ENCODE results near the gene ACER2.
"Not testable (repeated sequence)": the region's sequence is repeated elsewhere in the genome, so short reads cannot be mapped to it uniquely, and the experiment has no call there.

The ACER2 gene

DNA sequence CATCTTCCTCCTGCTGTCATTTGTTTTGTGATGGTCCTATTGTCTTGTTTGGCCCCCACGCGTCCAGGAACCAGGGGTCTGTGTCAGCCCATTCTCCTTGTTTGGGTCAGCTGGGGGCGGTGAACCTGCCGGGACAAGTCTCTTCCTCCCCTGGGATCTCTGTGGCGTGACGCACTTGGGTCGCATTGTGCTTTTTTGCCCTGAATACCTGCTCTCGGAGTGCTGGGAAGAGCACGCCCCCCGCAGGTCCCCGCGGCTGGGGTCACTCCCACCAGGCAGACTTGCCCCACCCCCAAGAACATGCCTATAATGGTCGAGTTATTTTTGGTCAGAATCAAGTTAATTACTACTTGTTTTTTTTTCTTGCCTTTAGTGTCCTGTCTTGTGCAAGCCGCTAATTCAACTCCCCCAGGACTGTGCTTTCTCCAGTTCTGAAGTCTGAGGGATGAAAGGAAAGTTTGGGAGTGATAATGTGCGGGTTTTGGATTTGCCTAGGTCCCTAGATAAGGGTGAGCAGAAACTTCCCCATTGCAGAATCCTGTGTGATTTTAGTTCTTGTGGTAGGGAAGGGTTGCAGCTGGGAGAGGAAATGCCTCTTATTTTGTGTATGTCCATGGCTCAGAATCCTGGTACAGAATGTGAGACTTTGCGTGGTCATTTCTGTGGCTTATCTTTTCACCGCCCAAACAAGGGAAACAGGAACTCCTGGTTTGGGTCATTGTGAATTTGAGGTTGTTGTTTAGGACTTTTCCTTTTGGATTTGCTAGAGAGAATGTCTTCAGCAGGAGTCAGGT is 789 bp downstream of the ACER2 start:
- peak in 1 of 2 experiments; percentile 59 for DNase-seq

DNA sequence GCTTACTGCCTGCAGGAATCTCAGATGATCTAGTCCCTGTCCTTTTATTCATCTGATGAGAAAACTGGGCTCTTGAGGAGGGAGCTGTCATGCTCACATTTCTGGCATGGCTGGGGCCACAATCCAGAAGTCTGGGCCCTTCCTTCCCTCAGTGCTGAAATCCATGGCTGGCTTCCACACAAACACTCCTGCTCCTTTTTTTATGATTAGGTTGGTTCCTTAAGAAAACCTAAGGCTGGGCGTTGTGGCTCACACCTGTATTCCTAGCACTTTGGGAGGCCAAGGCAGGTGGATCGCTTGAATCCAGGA is 1.3 kb downstream of the ACER2 start:
- DNase-seq = no peak

DNA sequence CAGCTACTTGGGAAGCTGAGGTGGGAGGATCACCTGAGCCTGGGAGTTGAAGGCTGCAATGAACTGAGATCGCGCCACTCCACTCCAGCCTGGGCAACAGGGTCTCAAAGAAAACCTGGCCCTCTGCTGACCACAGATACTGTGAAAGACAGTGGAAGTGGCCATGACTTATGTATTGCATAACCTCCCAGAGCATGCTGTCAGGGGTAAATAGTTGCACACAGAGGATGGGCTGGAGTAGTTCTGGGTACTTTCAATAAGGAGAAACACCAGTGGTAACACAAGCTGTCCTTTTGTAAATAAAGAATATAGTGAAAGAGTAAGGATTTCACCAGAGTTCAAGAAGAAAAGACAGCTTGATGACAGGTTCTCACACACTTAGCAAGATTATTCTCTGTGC is 1.8 kb downstream of the ACER2 start:
- no peak for DNase-seq

DNA sequence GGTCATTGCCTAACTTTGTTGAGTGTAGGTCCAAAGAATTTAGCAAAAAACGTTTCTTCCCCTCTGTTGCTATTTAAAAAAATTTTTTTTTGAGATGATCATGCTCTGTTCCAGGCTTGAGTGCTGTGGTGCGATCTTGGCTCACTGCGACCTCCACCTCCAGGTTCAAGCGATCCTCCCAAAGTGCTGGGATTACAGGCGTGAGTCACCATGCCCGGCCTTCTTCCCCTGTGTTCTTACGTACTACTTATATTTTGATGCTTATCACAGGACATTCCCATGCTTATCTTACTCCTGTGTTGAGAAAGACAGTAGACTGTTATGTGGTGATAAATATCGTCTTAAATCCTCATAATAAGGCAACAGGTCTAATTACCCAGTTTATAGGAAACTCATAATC is 2.5 kb downstream of the ACER2 start:
- no peak for DNase-seq

DNA sequence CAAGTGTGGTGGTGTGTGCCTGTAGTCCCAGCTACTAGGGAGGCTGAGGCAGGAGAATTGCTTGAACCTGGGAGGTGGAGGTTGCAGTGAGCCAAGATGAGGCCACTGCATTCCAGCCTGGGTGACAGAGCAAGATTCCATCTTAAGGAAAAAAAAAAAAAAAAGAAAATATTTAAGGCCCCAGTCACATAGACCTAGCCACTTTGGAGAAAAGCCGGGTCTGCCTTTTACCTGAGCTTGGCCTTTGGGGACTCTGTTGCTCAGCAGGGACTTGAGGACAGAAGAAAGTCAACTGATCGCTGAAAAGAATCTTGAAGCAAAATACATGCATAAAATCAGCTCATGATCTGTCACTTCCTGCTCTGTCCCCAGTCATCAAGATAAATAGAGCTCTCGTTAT is 4.6 kb downstream of the ACER2 start:
- DNase-seq = not testable (repeated sequence)

DNA sequence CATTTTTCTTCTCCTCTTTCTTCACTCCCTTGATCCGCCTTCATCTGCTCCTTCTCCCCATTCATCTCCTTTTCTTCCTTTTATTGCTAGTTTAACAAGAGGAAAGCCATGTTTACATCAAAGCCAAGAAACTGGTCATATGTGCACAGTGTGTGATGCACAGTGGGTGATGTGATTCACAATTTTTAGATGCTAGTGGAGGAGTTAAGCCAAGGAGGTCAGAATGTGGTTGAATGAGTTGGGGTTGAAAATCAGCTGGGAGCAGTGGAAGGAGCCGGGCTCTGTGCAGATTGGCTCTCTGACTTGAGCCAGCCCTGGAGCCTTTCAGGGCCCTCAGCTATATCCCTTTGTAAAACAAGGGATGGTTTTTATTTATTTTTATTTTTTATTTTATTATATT is 7.3 kb downstream of the ACER2 start:
- no peak for DNase-seq

DNA sequence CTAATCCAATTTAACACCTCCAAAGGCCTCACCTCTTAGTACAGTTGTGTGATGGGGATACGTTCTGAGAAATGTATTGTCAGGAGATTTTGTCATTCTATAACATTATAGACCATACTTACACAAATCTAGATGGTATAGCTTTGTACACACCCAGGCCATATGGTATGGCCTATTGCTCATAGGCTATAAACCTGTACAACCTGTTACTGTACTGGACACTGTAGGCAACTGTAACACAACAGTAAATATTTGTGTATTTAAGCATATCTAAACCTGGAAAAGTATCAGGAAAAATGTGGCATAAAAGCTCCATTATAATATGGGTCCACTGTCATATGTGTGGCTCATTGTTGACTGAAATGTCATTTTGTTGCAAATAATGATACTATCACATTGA is 12.1 kb downstream of the ACER2 start:
- DNase-seq = no peak

DNA sequence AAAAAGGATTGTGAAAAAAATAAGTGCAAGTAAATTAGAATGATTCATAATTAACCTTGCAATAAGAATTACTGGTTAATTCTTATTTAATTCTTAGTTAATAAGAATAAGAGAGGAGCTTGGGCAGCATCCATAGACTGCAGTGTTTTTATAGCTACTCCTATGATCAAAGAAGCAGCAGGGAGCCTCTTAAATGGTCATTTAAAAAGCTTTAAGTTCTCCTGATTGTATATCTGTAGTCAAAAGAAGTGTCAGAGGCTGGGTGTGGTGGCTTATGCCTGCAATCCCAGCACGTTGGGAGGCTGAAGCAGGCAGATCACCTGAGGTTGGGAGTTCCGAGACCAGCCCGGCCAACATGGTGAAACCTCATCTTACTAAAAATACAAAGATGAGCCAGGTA is 14.4 kb downstream of the ACER2 start:
- no peak for DNase-seq

DNA sequence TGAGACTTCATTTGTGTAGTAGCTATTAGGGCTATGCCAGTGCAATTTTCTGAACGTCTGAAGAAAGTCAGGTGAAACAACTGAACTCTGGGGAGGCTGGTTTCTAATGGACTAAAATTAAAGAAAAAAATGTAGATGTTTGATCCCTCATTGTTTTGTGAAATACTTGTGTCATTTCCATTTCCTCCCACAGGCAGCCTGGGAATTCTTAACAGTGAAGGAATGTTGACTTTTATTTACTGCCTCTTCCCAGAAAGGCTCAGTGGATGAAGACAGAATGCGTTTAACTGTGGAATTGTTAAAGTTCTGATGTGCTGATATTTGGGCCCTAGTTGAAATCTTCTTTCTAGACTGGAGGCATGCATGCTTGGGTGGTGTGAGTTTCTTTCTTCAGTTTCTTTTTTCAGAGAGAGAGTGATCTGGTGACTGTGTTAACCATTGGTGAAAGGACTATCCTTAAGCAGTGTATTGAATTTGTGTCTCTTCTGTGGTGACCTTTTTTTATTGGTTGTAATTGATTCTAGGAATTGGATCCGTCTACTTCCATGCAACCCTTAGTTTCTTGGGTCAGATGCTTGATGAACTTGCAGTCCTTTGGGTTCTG is 15.5 kb downstream of the ACER2 start:
- no peak for DNase-seq

DNA sequence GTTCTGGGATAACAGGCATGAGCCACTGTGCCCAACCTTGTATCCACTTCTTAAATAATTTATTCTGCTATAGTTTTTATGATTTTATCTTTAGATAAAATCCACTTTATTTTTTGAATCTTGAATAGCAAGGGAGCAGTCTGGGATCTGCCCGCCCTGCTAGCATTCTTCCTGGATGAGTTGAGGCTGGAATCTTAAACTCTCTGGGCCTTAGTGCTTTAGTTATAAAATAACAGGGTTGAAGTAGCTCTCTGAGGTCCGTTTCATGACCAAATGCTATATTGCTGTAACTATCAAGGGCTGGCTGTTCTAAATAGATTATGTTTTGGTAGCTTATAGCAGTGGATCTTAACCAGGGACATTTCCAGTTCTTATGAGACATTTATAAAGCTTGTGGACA is 20.8 kb downstream of the ACER2 start:
- no peak for DNase-seq

DNA sequence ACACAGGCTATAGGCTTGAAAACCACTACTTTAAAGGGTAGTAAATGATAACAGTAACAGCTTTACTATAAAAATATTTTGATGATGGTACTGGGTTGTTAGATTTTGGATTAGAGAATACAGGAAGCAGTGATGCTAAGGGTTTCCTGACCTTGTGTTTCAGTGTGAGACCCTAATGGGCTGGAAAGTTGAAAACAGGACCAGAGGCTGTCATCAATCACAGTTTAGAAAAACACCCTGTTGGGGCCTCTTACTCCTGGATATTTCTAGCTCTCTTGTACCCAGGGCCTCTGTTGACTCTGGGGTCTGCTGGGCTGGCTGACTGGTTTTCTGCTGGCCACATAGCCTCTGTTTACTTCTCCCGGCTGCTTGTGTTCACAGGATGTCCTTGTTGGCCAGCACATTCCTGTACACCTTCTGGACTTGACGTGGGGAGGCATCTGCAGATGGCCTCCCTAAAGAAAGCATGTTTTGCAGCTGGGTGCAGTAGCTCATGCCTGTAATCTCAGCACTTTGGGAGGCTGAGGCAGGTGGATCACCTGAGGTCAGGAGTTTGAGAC is 21.5 kb downstream of the ACER2 start:
- DNase-seq = no peak

DNA sequence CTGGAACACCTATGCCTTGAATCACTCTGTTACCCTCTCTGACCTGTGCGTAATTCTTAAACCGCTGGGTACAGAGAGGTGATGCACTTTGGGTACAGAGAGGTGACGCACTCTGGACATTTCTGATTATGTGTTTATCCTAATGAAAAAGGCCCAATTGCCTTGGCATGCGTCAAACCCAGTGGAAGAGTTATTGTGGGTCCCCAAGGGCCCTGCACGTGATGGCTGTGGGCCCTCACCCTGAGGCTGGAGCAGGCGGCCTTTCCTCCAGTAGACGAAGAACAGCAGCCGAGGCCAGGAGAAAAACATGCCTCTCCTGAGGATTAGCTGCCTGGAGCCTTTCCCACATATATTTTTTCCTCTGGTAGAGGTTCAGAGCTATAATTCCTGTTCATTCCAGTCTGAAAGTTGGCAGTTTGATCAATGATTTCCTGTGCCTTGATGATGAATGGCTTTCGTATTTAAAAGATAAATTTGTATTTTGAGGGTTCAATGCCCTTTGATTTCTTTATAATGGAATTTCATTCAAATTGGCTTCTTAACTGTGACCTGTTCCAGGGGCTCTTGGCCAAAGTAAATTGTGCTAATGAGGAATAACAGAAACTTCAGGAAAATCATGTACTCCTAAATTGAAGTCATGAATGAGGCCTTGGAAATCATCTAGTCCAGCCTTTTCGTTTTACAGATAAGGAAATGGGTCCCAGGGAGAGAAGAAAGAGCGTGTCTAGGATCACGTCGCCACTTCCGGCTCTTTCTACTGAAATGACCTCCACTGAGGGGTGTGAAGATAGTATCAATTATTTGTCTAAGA is 22.8 kb downstream of the ACER2 start:
- no peak for DNase-seq

DNA sequence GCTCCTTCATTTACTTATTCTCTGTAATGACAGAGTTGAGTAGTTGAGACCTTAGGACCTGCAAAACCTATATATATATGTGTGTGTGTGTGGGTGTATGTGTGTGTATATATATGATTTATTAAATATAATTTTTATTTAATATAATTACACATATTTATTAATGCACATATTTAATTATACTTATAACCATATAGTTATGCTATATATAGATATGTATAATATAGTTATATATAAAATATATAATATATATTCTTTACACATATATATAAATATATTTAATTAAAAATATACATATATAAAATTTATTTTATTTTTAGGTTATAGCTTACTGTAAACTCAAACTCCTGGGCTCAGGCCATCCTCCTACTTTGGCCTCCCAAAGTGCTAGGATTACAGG is 23.7 kb downstream of the ACER2 start:
- DNase-seq = no peak

DNA sequence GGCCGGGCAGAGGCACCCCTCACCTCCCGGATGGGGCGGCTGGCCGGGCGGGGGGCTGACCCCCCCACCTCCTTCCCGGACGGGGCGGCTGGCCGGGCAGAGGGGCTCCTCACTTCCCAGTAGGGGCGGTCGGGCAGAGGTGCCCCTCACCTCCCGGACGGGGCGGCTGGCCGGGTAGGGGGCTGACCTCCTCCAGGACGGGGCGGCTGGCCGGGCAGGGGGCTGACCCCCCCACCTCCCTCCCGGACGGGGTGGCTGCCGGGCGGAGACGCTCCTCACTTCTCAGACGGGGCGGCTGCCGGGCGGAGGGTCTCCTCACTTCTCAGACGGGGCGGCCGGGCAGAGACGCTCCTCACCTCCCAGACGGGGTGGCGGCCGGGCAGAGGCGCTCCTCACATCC is 24.9 kb downstream of the ACER2 start:
- DNase-seq = not testable (repeated sequence)

DNA sequence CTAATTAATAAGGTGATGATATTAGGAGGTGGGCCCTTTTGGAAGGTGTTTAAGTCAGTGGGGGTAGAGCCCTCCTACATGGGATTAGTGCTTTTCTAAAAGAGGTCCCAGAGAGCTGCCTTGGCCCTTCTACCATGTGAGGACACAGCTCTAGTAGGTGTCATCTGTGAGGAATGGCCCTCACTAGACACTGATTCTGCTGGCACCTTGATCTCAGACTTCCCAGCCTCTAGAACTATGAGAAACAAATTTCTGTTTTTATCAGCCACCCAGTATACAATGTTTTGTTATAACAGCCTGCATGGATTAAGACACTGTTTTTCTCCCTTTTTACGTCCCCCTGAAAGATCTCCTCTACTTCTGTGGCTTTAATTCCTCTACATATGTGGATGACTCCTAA is 31.6 kb downstream of the ACER2 start:
- DNase-seq = no peak

DNA sequence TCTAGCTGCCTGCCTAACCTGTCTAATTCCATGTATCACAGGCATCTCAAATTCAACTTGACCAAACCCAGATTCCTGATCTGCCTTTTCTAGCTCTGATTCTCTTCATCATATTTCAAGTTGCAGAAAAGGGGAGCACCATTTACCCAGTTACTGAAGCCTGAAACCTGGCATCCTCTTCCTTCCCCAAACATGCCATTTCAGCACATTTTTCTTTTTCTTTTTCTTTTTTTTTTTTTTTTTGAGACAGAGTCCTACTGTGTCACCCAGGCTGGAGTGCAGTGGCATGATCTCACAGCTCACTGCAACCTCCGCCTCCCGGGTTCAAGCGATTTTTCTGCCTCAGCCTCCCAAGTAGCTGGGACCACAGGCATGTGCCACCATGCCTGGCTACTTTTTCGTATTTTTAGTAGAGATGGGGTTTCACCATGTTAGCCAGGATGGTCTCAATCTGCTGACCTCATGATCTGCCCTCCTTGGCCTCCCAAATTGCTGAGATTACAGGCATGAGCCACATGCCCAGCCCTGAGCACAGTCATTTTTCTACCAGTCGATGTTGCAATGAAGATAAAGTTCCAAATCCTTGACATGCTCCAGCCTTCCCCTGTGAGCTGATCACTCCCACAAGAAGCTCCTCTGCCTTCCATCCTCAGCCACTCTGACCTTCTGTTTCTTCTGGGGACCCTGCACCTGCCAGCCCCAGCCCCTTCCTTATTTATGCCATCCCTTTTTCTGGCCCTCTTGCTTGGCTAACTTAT is 32.2 kb downstream of the ACER2 start:
- DNase-seq = no peak

DNA sequence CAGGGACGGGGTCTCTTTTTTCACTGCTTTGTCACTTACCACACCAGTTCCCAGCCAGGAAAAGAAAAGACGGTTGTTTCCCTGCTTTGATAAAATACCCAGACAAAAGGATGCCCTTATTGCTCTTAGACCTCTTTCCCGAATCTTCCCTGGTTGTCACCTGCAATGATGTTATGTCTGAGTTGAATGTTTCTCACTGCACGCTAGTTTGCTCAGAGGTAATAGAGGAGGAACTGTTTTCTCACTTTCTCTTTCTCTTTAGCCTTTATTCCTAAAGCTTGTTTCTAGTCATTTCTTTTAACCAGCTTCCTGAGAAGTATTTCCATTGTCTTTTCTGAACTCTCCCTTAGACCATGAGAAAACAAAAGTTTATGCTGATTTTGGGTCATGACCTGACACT is 32.9 kb downstream of the ACER2 start:
- no peak for DNase-seq

DNA sequence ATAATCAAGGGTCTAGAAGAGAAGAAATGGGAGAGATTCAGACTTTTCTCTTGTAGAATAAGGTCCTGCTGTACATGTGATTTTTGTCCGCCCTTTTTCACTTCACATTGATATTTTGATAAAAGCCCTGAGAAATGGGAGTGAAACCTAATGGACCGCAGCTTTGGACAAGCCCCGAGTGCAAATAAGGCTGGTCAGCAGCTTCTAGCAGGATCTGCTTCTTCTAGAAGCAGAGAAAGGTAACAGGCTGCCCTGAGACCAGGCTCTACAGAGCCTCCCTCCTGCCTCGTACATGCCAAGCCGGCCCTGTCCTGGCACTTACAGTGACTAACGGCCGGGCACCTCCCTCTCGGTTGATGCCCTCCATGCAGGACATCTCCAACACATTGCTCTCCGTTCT is 33.4 kb downstream of the ACER2 start:
- no peak for DNase-seq

DNA sequence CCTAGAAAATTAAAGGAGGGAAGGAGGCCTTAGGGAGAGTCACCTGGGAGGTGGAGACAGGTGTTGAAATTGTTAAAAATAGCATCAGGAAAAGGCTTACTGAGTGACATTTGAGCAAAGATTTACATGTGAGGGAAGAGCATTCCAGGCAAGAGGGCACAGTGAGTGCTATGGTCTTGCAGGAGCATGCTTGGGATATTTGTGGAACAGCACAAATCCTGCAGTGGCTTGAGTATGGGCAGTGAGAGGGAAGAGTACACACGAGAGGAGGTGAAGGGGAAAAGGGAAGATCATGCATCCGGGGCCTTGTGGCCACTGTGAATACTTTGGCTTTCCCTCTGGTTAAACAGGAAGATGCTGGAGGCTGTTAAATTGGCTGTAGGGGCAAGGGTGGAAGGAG is 36.6 kb downstream of the ACER2 start:
- DNase-seq = no peak

DNA sequence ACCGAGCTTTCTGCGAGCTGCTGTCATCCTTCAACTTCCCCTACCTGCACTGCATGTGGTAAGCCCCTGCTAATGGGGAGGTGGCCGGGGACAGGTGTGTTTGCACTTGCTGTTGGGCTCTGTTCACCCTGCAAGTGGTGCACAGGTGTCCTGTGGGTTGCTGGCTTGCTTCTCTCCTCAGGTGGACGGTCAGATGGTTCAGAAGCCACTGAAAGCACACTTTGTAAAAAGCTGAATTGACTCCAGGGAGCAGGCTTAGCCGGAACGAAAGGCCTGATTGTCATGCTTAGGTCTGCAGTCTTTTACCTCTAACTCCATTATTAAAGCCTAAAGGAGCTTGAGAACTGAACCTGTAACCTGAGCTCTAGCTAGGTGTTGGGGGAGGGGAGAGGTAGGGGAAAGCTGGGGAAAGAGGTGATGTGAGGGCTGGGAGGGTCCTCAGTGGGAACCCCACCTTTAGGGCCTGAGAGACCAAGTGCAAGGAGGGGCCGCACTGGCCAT is 37.6 kb downstream of the ACER2 start:
- DNase-seq = no peak

DNA sequence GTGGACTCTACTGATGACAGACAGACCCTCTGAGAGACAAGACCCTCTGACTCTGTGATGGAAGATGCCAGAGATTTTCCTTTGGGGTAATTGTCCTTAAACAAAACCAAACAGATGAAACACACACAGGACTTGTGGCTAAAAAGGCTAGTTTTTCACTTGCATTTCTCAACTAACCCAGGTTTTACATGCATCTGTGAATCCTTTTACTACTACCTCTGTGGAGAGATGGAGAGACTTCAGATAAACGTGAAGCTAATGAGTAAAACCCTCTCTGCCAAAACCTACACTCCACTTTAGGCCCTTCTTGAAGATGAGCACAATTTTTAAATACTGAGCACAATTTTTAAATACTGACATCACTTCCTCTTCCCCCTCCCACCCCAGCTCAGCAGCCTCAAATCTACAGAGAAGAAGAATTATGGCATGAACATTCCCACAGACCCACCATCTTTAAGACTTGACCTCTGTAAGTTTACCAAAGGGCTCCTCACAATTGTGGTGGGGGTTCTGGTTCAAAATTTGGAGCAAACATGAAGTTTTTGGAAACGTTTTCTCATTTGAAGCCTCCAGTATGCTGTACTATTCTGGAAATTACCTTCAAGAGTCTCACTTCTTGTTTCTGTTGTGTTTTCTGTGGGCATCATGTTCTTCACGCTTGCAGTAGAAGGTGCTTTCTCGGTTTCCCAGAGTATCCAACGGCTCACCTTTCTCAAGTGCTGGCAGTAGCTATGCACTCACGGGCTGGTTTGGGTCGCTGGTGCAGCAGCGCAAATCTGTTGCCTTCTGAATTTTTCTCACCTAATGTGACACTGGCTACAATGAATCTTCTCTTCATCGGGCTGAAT is 42.7 kb downstream of the ACER2 start:
- no peak for DNase-seq

DNA sequence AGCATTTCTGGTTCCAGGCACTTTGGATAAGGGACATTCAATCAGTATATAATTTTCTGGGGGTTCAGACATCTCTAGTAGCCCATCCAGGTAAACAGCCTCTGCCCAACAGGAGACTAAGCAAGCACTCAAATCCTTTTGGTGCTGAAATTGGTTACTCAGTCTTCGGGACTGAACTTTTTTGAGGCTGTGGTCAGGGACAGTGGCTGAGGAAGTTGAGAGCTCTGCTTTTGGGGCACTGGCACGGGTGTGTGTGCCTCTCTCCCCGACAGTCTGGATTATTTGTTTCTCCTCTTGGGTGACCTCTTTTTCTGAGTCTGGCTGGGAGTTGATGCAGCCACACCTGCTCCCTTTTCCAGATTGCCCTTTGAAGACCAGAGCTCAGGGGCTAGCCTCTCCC is 47.6 kb downstream of the ACER2 start:
- DNase-seq = no peak

Measured in NCI-H526 (cell line).